AG09319 (cell line): ENCODE measurements around the gene BICDL2.

Source experiments
- DNase-seq: peaks from one replicate; pipeline ENCODE4 v3.0.0-alpha.2; 2010; ENCODE audit warnings: low read depth; ENCODE audit errors: extremely low read depth
- CTCF ChIP-seq: IDR thresholded peaks from 2 replicates; pipeline ENCODE4 v1.5.1; 2011; ENCODE audit warnings: low read depth, mild to moderate bottlenecking, inconsistent platforms, low read length, moderate library complexity

The BICDL2 gene

GRCh38 chr16:2985893-2986355 is 50.8 kb downstream of the BICDL2 start:
- no peak for TF ChIP-seq CTCF
- no peak for DNase-seq

- no peak for DNase-seq
- TF ChIP-seq CTCF, result no peak
Measured at GRCh38 chr16:2985462-2985861, 51.3 kb downstream of the BICDL2 start.

- peak; percentile 34 for DNase-seq
- TF ChIP-seq CTCF, result peak; percentile 44
Measured at GRCh38 chr16:2983706-2984136, 53.0 kb downstream of the BICDL2 start.

- DNase-seq, result no peak
- no peak for TF ChIP-seq CTCF
Measured at GRCh38 chr16:2982402-2982801, 54.3 kb downstream of the BICDL2 start.

- TF ChIP-seq CTCF, result no peak
- no peak for DNase-seq
Measured at GRCh38 chr16:2981899-2982250, 54.9 kb downstream of the BICDL2 start.

GRCh38 chr16:2981177-2981898 is 55.4 kb downstream of the BICDL2 start:
- TF ChIP-seq CTCF, result no peak

GRCh38 chr16:2980227-2981176 is 56.2 kb downstream of the BICDL2 start, which contains the start of gene PKMYT1:
Gene PKMYT1, minus strand, starts transcription at chr16:2980446. Its CDS starts 789 bp downstream, at chr16:2979657.
- no peak for TF ChIP-seq CTCF
- DNase-seq, result peak; percentile 63

More at GRCh38 chr16:2981177-2981898, 55.4 kb downstream of the BICDL2 start:
- DNase-seq, result no peak
